ENCODE data around the gene PGA4.

PGA4 gene

GRCh38 chr11:61279934-61280659 is 58.0 kb downstream of the PGA4 start:
- no peak for DNase-seq (ENCODE audit: low spot score)

GRCh38 chr11:61280883-61281580 is 58.9 kb downstream of the PGA4 start:
- no peak for DNase-seq (ENCODE audit: low spot score)
